GM21619 (cell line): ENCODE data around the gene ZAR1.
"Not testable (repeated sequence)": the region's sequence is repeated elsewhere in the genome, so short reads cannot be mapped to it uniquely, and the experiment has no call there.

Source experiments
- ATAC-seq: cut with Tn5 transposase; IDR thresholded peaks from one replicate; pipeline ENCODE4 v1.9.1; 2021; ENCODE audit not compliant: unreplicated experiment

ZAR1 gene

GRCh38 chr4:48490012-48490679 lies at the start of gene ZAR1:
Gene ZAR1 (plus strand): TSS chr4:48490252. CDS start chr4:48490292, 40 bp downstream.
- ATAC-seq, result no peak

GRCh38 chr4:48440914-48441313 lies 49.1 kb upstream of the ZAR1 start:
- ATAC-seq, result not testable (repeated sequence)

GRCh38 chr4:48445704-48446103 lies 44.3 kb upstream of the ZAR1 start:
- no peak for ATAC-seq

- ATAC-seq, result no peak
These were observed 43.4 kb upstream of the ZAR1 start for GRCh38 chr4:48446642-48447041.

- ATAC-seq, result no peak
These were observed 40.9 kb upstream of the ZAR1 start for GRCh38 chr4:48449151-48449550.

GRCh38 chr4:48450740-48451139 lies 39.3 kb upstream of the ZAR1 start:
- ATAC-seq, result no peak

- not testable (repeated sequence) for ATAC-seq
These were observed 38.4 kb upstream of the ZAR1 start for GRCh38 chr4:48451656-48452055.

GRCh38 chr4:48454591-48454990 lies 35.5 kb upstream of the ZAR1 start:
- ATAC-seq, result no peak

- ATAC-seq, result no peak
These were observed 29.1 kb upstream of the ZAR1 start for GRCh38 chr4:48461000-48461399.

GRCh38 chr4:48462363-48462762 lies 27.7 kb upstream of the ZAR1 start:
- ATAC-seq, result no peak

- ATAC-seq, result no peak
These were observed 22.6 kb upstream of the ZAR1 start for GRCh38 chr4:48467442-48467841.

GRCh38 chr4:48467891-48468290 lies 22.2 kb upstream of the ZAR1 start:
- ATAC-seq, result no peak

- no peak for ATAC-seq
These were observed 19.9 kb upstream of the ZAR1 start for GRCh38 chr4:48470137-48470536.

GRCh38 chr4:48470570-48470969 lies 19.5 kb upstream of the ZAR1 start:
- ATAC-seq, result no peak

- ATAC-seq, result no peak
These were observed 17.3 kb upstream of the ZAR1 start for GRCh38 chr4:48472794-48473193.

- no peak for ATAC-seq
These were observed 14.3 kb upstream of the ZAR1 start for GRCh38 chr4:48475770-48476169.

- no peak for ATAC-seq
These were observed 11.8 kb upstream of the ZAR1 start for GRCh38 chr4:48478273-48478672.

- ATAC-seq, result no peak
These were observed 8.5 kb upstream of the ZAR1 start for GRCh38 chr4:48481581-48481980.

GRCh38 chr4:48483006-48483776 lies 6.9 kb upstream of the ZAR1 start, which contains the start of gene SLC10A4:
Gene SLC10A4 (plus strand): TSS chr4:48483343. CDS start chr4:48483562, 219 bp downstream.
- ATAC-seq, result no peak

- ATAC-seq, result no peak
These were observed 6.1 kb upstream of the ZAR1 start for GRCh38 chr4:48483777-48484493.

- ATAC-seq, result no peak
These were observed 5.4 kb upstream of the ZAR1 start for GRCh38 chr4:48484494-48485168.
